B cell (primary cell): Measurements from ENCODE around the gene APP. TPM values are rescaled to one million over a fixed set of nuclear protein-coding genes. Genes with fewer than 3 reads are reported as not detected.

Experiments used
- ATAC-seq: fragments of 200-7000 bp; cut with Tn5 transposase; one replicate; pipeline ENCODE4 v1.10.0; 2021; ENCODE audit warnings: low read depth, mild to moderate bottlenecking, moderate number of reproducible peaks, moderate library complexity
- CTCF ChIA-PET: fragments of 350-600 bp; sonication (Branson Sonifier 250); formaldehyde crosslinking; loops from one replicate; lab custom pipeline; 2021; ENCODE audit warnings: antibody characterized with exemption, inconsistent platforms; lab: Charles Lee
- POLR2A ChIA-PET: fragments of 350-600 bp; sonication (Branson Sonifier 250); formaldehyde crosslinking; loops from one replicate; lab custom pipeline; 2021; ENCODE audit warnings: antibody characterized with exemption; lab: Charles Lee
- DNase-seq: peaks from one replicate; pipeline ENCODE4 v3.0.0; 2013
- H2AFZ ChIP-seq: 2 replicates; pipeline ENCODE4 v1.6.1; 2012; ENCODE audit warnings: mild to moderate bottlenecking, low read depth, low read length; ENCODE audit not compliant: insufficient read depth, poor library complexity, severe bottlenecking
- H3K27ac ChIP-seq, 2 donors: 1 replicate in 1 of 2; 2 replicates in 1 of 2; pipeline ENCODE4 v1.5.1; 2012 to 2013; ENCODE audit warnings: low read length in 2 of 2, mild to moderate bottlenecking in 2 of 2, moderate library complexity in 1 of 2
- H3K27me3 ChIP-seq, 4 experiments: fragments of 200-600 bp in 1 of 4; sonication (generic) in 1 of 4; replicated peaks in 1 of 4; 1 replicate in 2 of 4; 2 replicates in 2 of 4; pipeline versions ENCODE4 v1.6.1 to v1.7.0; 2013 to 2016; ENCODE audit warnings: low read length in 3 of 4, mild to moderate bottlenecking in 2 of 4, mixed read lengths in 1 of 4, moderate library complexity in 1 of 4; ENCODE audit not compliant: insufficient read depth in 4 of 4, control insufficient read depth in 3 of 4; ENCODE audit errors: control extremely low read depth in 1 of 4
- H3K36me3 ChIP-seq, 2 experiments: replicated peaks in 1 of 2; 1 replicate in 1 of 2; 2 replicates in 1 of 2; pipeline versions ENCODE4 v1.6.1 to v1.7.1; 2013; ENCODE audit warnings: low read length in 1 of 2; ENCODE audit not compliant: insufficient read depth in 2 of 2, control insufficient read depth in 1 of 2; ENCODE audit errors: control extremely low read depth in 1 of 2, extremely low read depth in 1 of 2
- H3K4me1 ChIP-seq, 2 donors: fragments of 200-600 bp in 1 of 2; sonication (generic) in 1 of 2; 1 replicate in 1 of 2; 2 replicates in 1 of 2; pipeline versions ENCODE4 v1.5.1 to v1.6.1; 2013 to 2017; ENCODE audit warnings: low read length in 2 of 2; ENCODE audit not compliant: control insufficient read depth in 2 of 2, insufficient read depth in 2 of 2
- H3K4me2 ChIP-seq: replicated peaks from 2 replicates; pipeline ENCODE3; 2012; ENCODE audit warnings: mild to moderate bottlenecking, low read depth, low read length; ENCODE audit not compliant: poor library complexity, severe bottlenecking
- H3K4me3 ChIP-seq, 5 experiments: fragments of 200-600 bp in 1 of 5; sonication (generic) in 1 of 5; 1 replicate in 3 of 5; 2 replicates in 2 of 5; pipeline versions ENCODE4 v1.5.1 to v1.7.0; 2011 to 2016; ENCODE audit warnings: low read length in 4 of 5, mild to moderate bottlenecking in 4 of 5, low read depth in 2 of 5, control low read depth in 1 of 5, moderate library complexity in 1 of 5; ENCODE audit not compliant: insufficient read depth in 1 of 5; ENCODE audit errors: control extremely low read depth in 1 of 5, extremely low read depth in 1 of 5
- H3K79me2 ChIP-seq: fragments of 200-600 bp; sonication (generic); one replicate; pipeline ENCODE4 v1.6.0; 2016; ENCODE audit warnings: low read length; ENCODE audit not compliant: control insufficient read depth, insufficient read depth
- H3K9ac ChIP-seq: fragments of 200-600 bp; sonication (generic); 2 replicates; pipeline ENCODE4 v1.6.1; 2017; ENCODE audit warnings: mild to moderate bottlenecking, low read length, moderate library complexity
- H3K9me3 ChIP-seq, 3 donors: one replicate each; pipeline versions ENCODE4 v1.6.1 to v1.7.1; 2013; ENCODE audit warnings: low read length in 2 of 3; ENCODE audit not compliant: control insufficient read depth in 2 of 3, insufficient read depth in 1 of 3; ENCODE audit errors: control extremely low read depth in 1 of 3
- H4K20me1 ChIP-seq: 2 replicates; pipeline ENCODE4 v1.6.0; 2012; ENCODE audit warnings: mild to moderate bottlenecking, low read length; ENCODE audit not compliant: insufficient read depth, control insufficient read depth, poor library complexity, severe bottlenecking
- H3K27ac Mint-ChIP-seq: one replicate; pipeline ENCODE4 v1.8.0; 2021; ENCODE audit warnings: mixed read lengths
- H3K27me3 Mint-ChIP-seq: one replicate; pipeline ENCODE4 v1.8.0; 2021; ENCODE audit warnings: mixed read lengths
- H3K4me1 Mint-ChIP-seq: one replicate; pipeline ENCODE4 v1.8.0; 2021; ENCODE audit warnings: mixed read lengths
- H3K4me3 Mint-ChIP-seq: one replicate; pipeline ENCODE4 v1.8.0; 2021; ENCODE audit warnings: mixed read lengths
- H3K9me3 Mint-ChIP-seq: one replicate; pipeline ENCODE4 v1.8.0; 2022; ENCODE audit warnings: mixed read lengths; ENCODE audit not compliant: insufficient read depth
- EZH2 ChIP-seq: IDR thresholded peaks from 2 replicates; pipeline ENCODE4 v1.6.1; 2012; ENCODE audit warnings: borderline replicate concordance, low read depth, mild to moderate bottlenecking, moderate library complexity, low read length; ENCODE audit not compliant: insufficient read depth, poor library complexity, severe bottlenecking
- WGBS: methylation state at CpG from one replicate; pipeline ENCODE4 v1.1.5; 2013; ENCODE audit warnings: missing lambda C conversion rate; ENCODE audit not compliant: insufficient coverage; 5-methylcytosine and 5-hydroxymethylcytosine counted together
- intact Hi-C: fragments of 100-400 bp; cut with micrococcal nuclease; formaldehyde crosslinking; loops from one replicate; pipeline ENCODE4 v1.10.0; 2022
- polyA plus RNA-seq: library from polyadenylated mRNA; depleted of rRNA; stranded (reverse); fragments of >200 nt; gene quantifications from 2 replicates; pipeline ENCODE4 v1.2.3, GENCODE V29; 2012
- total RNA-seq, 2 donors: library from RNA; stranded (reverse); fragments of 120-200 nt in 1 of 2; gene quantifications; 1 replicate in 1 of 2; 2 replicates in 1 of 2; pipeline versions ENCODE4 v1.2.3 to v1.2.4, GENCODE V29; 2013 to 2022
- TF ChIP-seq, protein P1 (sequence below): fragments of 200-600 bp; IDR thresholded peaks from one replicate; pipeline ENCODE4 v1.8.0; 2022; ENCODE audit warnings: antibody characterized with exemption, mild to moderate bottlenecking

Gene APP
- total and polyA plus RNA-seq, 2 donors (not counting 1 experiment from before 2014, with no cell fraction given): 28.3 to 34.7 TPM

DNA sequence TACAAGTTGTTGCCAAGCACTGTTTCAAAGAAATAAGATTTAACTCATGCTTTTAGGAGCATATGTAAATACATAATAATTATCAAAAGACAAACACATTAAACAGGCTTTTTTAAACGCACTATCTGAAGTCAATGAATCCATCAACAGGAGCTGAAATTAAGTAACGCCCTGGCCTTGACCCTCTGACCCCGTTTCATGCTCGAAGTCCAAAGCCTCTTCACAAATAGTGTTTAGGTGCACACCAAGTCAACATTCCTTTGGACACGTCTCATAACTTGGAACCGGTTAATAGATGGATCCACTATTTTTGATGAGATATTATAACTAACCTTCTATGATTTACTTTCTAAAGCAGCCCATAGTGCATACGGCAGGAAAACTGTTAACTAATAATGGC is 226.5 kb downstream of the APP start:
- ATAC-seq: no peak
- 83% methylated on average over 3 of the region's 7 CpGs for WGBS
- no peaks in the 10 kb centered on the region for H3K79me2 ChIP-seq
- Mint-ChIP-seq H3K4me3 (no peak overlapping the region), H3K4me1 (peaks cover under 1% of the 10 kb centered on the region), H3K27ac (no peak overlapping the region), H3K27me3 (no peaks in the 10 kb centered on the region), H3K9me3 (peaks cover 2% of the 10 kb centered on the region)
- DNase-seq: no peak
- H3K9ac ChIP-seq: no peak overlapping the region
- H3K9me3 ChIP-seq: peaks cover 0 to 3% (median 0%) of the 10 kb centered on the region in 3 donors
- no peak overlapping the region for H3K4me2 ChIP-seq
- ChIA-PET POLR2A (no interaction called here), CTCF (no interaction called here)
- intact Hi-C loops: no loop called here
- H3K27me3 ChIP-seq: no peaks in the 10 kb centered on the region
- peaks cover 0 to under 1% of the 10 kb centered on the region in 2 donors for H3K4me1 ChIP-seq
- H3K36me3 ChIP-seq: peaks cover 0 to 4% of the 10 kb centered on the region in 2 experiments
- H3K4me3 ChIP-seq: no peak overlapping the region
- TF ChIP-seq EZH2: no peak
- TF ChIP-seq, protein P1, sequence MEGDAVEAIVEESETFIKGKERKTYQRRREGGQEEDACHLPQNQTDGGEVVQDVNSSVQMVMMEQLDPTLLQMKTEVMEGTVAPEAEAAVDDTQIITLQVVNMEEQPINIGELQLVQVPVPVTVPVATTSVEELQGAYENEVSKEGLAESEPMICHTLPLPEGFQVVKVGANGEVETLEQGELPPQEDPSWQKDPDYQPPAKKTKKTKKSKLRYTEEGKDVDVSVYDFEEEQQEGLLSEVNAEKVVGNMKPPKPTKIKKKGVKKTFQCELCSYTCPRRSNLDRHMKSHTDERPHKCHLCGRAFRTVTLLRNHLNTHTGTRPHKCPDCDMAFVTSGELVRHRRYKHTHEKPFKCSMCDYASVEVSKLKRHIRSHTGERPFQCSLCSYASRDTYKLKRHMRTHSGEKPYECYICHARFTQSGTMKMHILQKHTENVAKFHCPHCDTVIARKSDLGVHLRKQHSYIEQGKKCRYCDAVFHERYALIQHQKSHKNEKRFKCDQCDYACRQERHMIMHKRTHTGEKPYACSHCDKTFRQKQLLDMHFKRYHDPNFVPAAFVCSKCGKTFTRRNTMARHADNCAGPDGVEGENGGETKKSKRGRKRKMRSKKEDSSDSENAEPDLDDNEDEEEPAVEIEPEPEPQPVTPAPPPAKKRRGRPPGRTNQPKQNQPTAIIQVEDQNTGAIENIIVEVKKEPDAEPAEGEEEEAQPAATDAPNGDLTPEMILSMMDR: no peak
- no peaks in the 10 kb centered on the region for H4K20me1 ChIP-seq
- H2AFZ ChIP-seq: no peak overlapping the region
- H3K27ac ChIP-seq: no peak overlapping the region

DNA sequence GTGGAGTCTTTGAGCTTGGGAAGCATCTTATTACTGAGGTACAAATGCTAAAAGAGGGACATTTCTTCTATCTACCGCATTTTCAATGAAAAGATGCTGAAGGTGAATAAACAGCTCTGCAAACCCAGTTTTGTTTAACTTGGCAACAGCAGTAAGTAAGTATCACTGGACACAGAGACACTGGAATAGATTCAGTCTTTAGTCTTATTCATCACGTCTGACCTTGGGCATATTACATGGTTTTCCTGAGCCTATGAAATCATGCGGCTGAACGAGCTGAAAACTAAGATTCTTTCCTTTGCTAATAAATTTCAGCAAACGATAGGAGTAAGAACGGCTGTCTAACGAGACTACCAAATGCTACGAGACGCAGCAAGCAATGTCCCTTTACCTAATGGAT is 228.4 kb downstream of the APP start:
- Histone ChIP-seq H3K4me2 (no peak overlapping the region), H3K27ac (no peak overlapping the region), H3K9ac (no peak overlapping the region), H3K36me3 (peaks cover 0 to 1% of the 10 kb centered on the region in 2 experiments), H2AFZ (no peak overlapping the region), H3K4me1 (peaks cover 0 to 2% of the 10 kb centered on the region in 2 donors), H3K4me3 (no peak overlapping the region), H3K9me3 (peaks cover 0 to 3% (median 0%) of the 10 kb centered on the region in 3 donors), H4K20me1 (no peaks in the 10 kb centered on the region), H3K27me3 (no peaks in the 10 kb centered on the region), H3K79me2 (no peaks in the 10 kb centered on the region)
- H3K27ac Mint-ChIP-seq: no peak overlapping the region
- no peaks in the 10 kb centered on the region for H3K27me3 Mint-ChIP-seq
- no peak for ATAC-seq
- H3K9me3 Mint-ChIP-seq: peaks cover 2% of the 10 kb centered on the region
- no peak overlapping the region for H3K4me3 Mint-ChIP-seq
- TF ChIP-seq EZH2: no peak
- TF ChIP-seq, protein P1: no peak
- intact Hi-C loops: no loop called here
- peaks cover 3% of the 10 kb centered on the region for H3K4me1 Mint-ChIP-seq
- 93% methylated on average over 4 of the region's 9 CpGs for WGBS
- DNase-seq: no peak
- CTCF ChIA-PET: no interaction called here
- POLR2A ChIA-PET: no interaction called here
